B cell (primary cell): ENCODE measurements around the gene SPTBN1. TPM values are rescaled to one million over a fixed set of nuclear protein-coding genes. Genes with fewer than 3 reads are reported as not detected.
A peak's percentile ranks its signal among the peaks of the same experiment; 100 is the strongest.

ENCODE experiments used
- ATAC-seq: fragments of 200-7000 bp; cut with Tn5 transposase; one replicate; pipeline ENCODE4 v1.10.0; 2021; ENCODE audit warnings: low read depth, mild to moderate bottlenecking, moderate number of reproducible peaks, moderate library complexity
- CTCF ChIA-PET: fragments of 350-600 bp; sonication (Branson Sonifier 250); formaldehyde crosslinking; loops from one replicate; lab custom pipeline; 2021; ENCODE audit warnings: antibody characterized with exemption, inconsistent platforms; lab: Charles Lee
- POLR2A ChIA-PET: fragments of 350-600 bp; sonication (Branson Sonifier 250); formaldehyde crosslinking; loops from one replicate; lab custom pipeline; 2021; ENCODE audit warnings: antibody characterized with exemption; lab: Charles Lee
- DNase-seq: peaks from one replicate; pipeline ENCODE4 v3.0.0; 2013
- H2AFZ ChIP-seq: 2 replicates; pipeline ENCODE4 v1.6.1; 2012; ENCODE audit warnings: mild to moderate bottlenecking, low read depth, low read length; ENCODE audit not compliant: insufficient read depth, poor library complexity, severe bottlenecking
- H3K27ac ChIP-seq, 2 donors: 1 replicate in 1 of 2; 2 replicates in 1 of 2; pipeline ENCODE4 v1.5.1; 2012 to 2013; ENCODE audit warnings: low read length in 2 of 2, mild to moderate bottlenecking in 2 of 2, moderate library complexity in 1 of 2
- H3K27me3 ChIP-seq, 4 experiments: fragments of 200-600 bp in 1 of 4; sonication (generic) in 1 of 4; replicated peaks in 1 of 4; 1 replicate in 2 of 4; 2 replicates in 2 of 4; pipeline versions ENCODE4 v1.6.1 to v1.7.0; 2013 to 2016; ENCODE audit warnings: low read length in 3 of 4, mild to moderate bottlenecking in 2 of 4, mixed read lengths in 1 of 4, moderate library complexity in 1 of 4; ENCODE audit not compliant: insufficient read depth in 4 of 4, control insufficient read depth in 3 of 4; ENCODE audit errors: control extremely low read depth in 1 of 4
- H3K36me3 ChIP-seq, 2 experiments: replicated peaks in 1 of 2; 1 replicate in 1 of 2; 2 replicates in 1 of 2; pipeline versions ENCODE4 v1.6.1 to v1.7.1; 2013; ENCODE audit warnings: low read length in 1 of 2; ENCODE audit not compliant: insufficient read depth in 2 of 2, control insufficient read depth in 1 of 2; ENCODE audit errors: control extremely low read depth in 1 of 2, extremely low read depth in 1 of 2
- H3K4me1 ChIP-seq, 2 donors: fragments of 200-600 bp in 1 of 2; sonication (generic) in 1 of 2; 1 replicate in 1 of 2; 2 replicates in 1 of 2; pipeline versions ENCODE4 v1.5.1 to v1.6.1; 2013 to 2017; ENCODE audit warnings: low read length in 2 of 2; ENCODE audit not compliant: control insufficient read depth in 2 of 2, insufficient read depth in 2 of 2
- H3K4me2 ChIP-seq: replicated peaks from 2 replicates; pipeline ENCODE3; 2012; ENCODE audit warnings: mild to moderate bottlenecking, low read depth, low read length; ENCODE audit not compliant: poor library complexity, severe bottlenecking
- H3K4me3 ChIP-seq, 5 experiments: fragments of 200-600 bp in 1 of 5; sonication (generic) in 1 of 5; 1 replicate in 3 of 5; 2 replicates in 2 of 5; pipeline versions ENCODE4 v1.5.1 to v1.7.0; 2011 to 2016; ENCODE audit warnings: low read length in 4 of 5, mild to moderate bottlenecking in 4 of 5, low read depth in 2 of 5, control low read depth in 1 of 5, moderate library complexity in 1 of 5; ENCODE audit not compliant: insufficient read depth in 1 of 5; ENCODE audit errors: control extremely low read depth in 1 of 5, extremely low read depth in 1 of 5
- H3K79me2 ChIP-seq: fragments of 200-600 bp; sonication (generic); one replicate; pipeline ENCODE4 v1.6.0; 2016; ENCODE audit warnings: low read length; ENCODE audit not compliant: control insufficient read depth, insufficient read depth
- H3K9ac ChIP-seq: fragments of 200-600 bp; sonication (generic); 2 replicates; pipeline ENCODE4 v1.6.1; 2017; ENCODE audit warnings: mild to moderate bottlenecking, low read length, moderate library complexity
- H3K9me3 ChIP-seq, 3 donors: one replicate each; pipeline versions ENCODE4 v1.6.1 to v1.7.1; 2013; ENCODE audit warnings: low read length in 2 of 3; ENCODE audit not compliant: control insufficient read depth in 2 of 3, insufficient read depth in 1 of 3; ENCODE audit errors: control extremely low read depth in 1 of 3
- H4K20me1 ChIP-seq: 2 replicates; pipeline ENCODE4 v1.6.0; 2012; ENCODE audit warnings: mild to moderate bottlenecking, low read length; ENCODE audit not compliant: insufficient read depth, control insufficient read depth, poor library complexity, severe bottlenecking
- H3K27ac Mint-ChIP-seq: one replicate; pipeline ENCODE4 v1.8.0; 2021; ENCODE audit warnings: mixed read lengths
- H3K27me3 Mint-ChIP-seq: one replicate; pipeline ENCODE4 v1.8.0; 2021; ENCODE audit warnings: mixed read lengths
- H3K4me1 Mint-ChIP-seq: one replicate; pipeline ENCODE4 v1.8.0; 2021; ENCODE audit warnings: mixed read lengths
- H3K4me3 Mint-ChIP-seq: one replicate; pipeline ENCODE4 v1.8.0; 2021; ENCODE audit warnings: mixed read lengths
- H3K9me3 Mint-ChIP-seq: one replicate; pipeline ENCODE4 v1.8.0; 2022; ENCODE audit warnings: mixed read lengths; ENCODE audit not compliant: insufficient read depth
- EZH2 ChIP-seq: IDR thresholded peaks from 2 replicates; pipeline ENCODE4 v1.6.1; 2012; ENCODE audit warnings: borderline replicate concordance, low read depth, mild to moderate bottlenecking, moderate library complexity, low read length; ENCODE audit not compliant: insufficient read depth, poor library complexity, severe bottlenecking
- WGBS: methylation state at CpG from one replicate; pipeline ENCODE4 v1.1.5; 2013; ENCODE audit warnings: missing lambda C conversion rate; ENCODE audit not compliant: insufficient coverage; 5-methylcytosine and 5-hydroxymethylcytosine counted together
- intact Hi-C: fragments of 100-400 bp; cut with micrococcal nuclease; formaldehyde crosslinking; loops from one replicate; pipeline ENCODE4 v1.10.0; 2022
- polyA plus RNA-seq: library from polyadenylated mRNA; depleted of rRNA; stranded (reverse); fragments of >200 nt; gene quantifications from 2 replicates; pipeline ENCODE4 v1.2.3, GENCODE V29; 2012
- total RNA-seq, 2 donors: library from RNA; stranded (reverse); fragments of 120-200 nt in 1 of 2; gene quantifications; 1 replicate in 1 of 2; 2 replicates in 1 of 2; pipeline versions ENCODE4 v1.2.3 to v1.2.4, GENCODE V29; 2013 to 2022
- TF ChIP-seq, protein P1 (sequence below): fragments of 200-600 bp; IDR thresholded peaks from one replicate; pipeline ENCODE4 v1.8.0; 2022; ENCODE audit warnings: antibody characterized with exemption, mild to moderate bottlenecking

Gene SPTBN1
- total and polyA plus RNA-seq, 2 donors (not counting 1 experiment from before 2014, with no cell fraction given) = 43.7 to 144 TPM

DNA sequence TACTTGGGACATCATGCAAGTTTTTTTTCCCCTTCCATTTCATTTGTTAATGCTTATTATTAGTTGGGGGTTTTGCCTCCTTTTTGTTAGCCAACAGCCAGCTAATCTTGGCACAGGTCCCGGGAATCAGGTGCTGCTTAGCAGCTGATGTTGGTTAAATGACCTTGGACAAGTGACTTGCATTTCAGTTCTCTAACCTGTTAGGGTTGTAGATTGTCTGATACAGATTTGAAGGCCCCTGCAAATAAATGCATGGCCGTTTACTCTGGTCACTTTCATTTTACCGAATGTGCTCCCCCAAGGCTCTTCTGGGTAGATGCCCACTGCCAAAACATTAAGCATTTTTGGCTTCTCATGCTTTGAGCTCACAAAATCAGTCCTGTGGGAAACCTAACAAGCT lies 120.9 kb downstream of the SPTBN1 start:
- Mint-ChIP-seq H3K9me3 (no peaks in the 10 kb centered on the region), H3K4me1 (peaks cover 94% of the 10 kb centered on the region), H3K27ac (peak overlapping the region; percentile 61), H3K4me3 (no peak overlapping the region), H3K27me3 (no peaks in the 10 kb centered on the region)
- Histone ChIP-seq H3K36me3 (peaks cover 0 to 8% of the 10 kb centered on the region in 2 experiments), H3K4me1 (peaks cover 91 to 95% of the 10 kb centered on the region in 2 donors), H3K27me3 (no peaks in the 10 kb centered on the region), H3K79me2 (peaks cover 96% of the 10 kb centered on the region), H3K9me3 (no peaks in the 10 kb centered on the region), H4K20me1 (no peaks in the 10 kb centered on the region), H3K4me3 (no peak overlapping the region), H2AFZ (no peak overlapping the region), H3K9ac (no peak overlapping the region), H3K27ac (peak overlapping the region in 1 of 2 donors; percentile 31), H3K4me2 (no peak overlapping the region)
- 50% methylated on average over 1 of the region's 3 CpGs for WGBS
- POLR2A ChIA-PET = no interaction called here
- CTCF ChIA-PET = interaction anchor here (1.5 to 1.8 kb wide), 3 partner anchors 18 to 23 kb away, joined by 4 to 8 read pairs (median 4); no protein-coding TSS in a partner anchor
- ATAC-seq (no peak), DNase-seq (no peak)
- intact Hi-C loops = loop anchor here (10.0 kb wide), 1 partner anchor 1038 kb away; the partner anchor contains the start of gene PPP4R3B
- no peak for TF ChIP-seq EZH2
- TF ChIP-seq, protein P1, sequence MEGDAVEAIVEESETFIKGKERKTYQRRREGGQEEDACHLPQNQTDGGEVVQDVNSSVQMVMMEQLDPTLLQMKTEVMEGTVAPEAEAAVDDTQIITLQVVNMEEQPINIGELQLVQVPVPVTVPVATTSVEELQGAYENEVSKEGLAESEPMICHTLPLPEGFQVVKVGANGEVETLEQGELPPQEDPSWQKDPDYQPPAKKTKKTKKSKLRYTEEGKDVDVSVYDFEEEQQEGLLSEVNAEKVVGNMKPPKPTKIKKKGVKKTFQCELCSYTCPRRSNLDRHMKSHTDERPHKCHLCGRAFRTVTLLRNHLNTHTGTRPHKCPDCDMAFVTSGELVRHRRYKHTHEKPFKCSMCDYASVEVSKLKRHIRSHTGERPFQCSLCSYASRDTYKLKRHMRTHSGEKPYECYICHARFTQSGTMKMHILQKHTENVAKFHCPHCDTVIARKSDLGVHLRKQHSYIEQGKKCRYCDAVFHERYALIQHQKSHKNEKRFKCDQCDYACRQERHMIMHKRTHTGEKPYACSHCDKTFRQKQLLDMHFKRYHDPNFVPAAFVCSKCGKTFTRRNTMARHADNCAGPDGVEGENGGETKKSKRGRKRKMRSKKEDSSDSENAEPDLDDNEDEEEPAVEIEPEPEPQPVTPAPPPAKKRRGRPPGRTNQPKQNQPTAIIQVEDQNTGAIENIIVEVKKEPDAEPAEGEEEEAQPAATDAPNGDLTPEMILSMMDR = no peak

DNA sequence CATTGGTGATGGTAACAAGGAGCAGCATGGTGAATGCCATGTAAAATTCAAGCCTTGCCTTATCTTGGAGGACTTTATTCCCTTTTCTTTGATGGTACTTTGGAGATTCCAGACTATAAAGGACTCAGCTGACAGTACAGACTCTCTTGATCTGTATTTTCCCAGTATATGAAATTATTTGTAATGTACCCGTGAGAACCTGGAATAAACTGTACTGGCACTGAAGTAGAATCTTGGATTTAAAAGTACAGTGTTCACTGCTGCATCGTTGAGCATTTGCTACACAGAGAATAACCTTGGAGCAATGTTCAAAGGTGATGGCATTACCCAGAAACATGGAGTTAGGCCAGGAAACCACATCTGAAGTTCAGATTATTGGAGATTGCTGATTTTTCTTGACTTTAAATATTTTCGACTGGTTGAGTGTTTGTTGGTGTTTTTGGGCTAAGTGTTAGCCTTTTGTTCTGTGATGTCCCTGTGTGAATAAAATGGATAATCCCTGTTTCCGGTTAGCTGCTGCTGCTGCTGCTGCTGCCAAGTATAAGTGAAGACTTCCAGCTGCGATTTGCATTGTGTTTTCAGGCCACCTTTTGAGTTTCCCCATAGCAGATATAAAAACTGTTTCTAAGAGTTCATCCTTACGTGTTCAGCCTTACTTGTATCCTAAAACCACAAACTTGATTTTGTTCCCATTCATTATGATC lies 122.0 kb downstream of the SPTBN1 start:
- H2AFZ ChIP-seq = no peak overlapping the region
- Mint-ChIP-seq H3K4me1 (peaks cover 93% of the 10 kb centered on the region), H3K27me3 (no peaks in the 10 kb centered on the region), H3K9me3 (no peaks in the 10 kb centered on the region), H3K27ac (peak overlapping the region; percentile 61), H3K4me3 (no peak overlapping the region)
- H3K9me3 ChIP-seq = no peaks in the 10 kb centered on the region
- peak overlapping the region in 1 of 2 donors; percentile 85 for H3K27ac ChIP-seq
- DNase-seq = no peak
- peaks cover 0 to 8% of the 10 kb centered on the region in 2 experiments for H3K36me3 ChIP-seq
- ATAC-seq = no peak
- TF ChIP-seq EZH2 = no peak
- TF ChIP-seq, protein P1 = no peak
- WGBS = 60% methylated on average over 5 of the region's 6 CpGs
- POLR2A ChIA-PET = no interaction called here
- CTCF ChIA-PET = interaction anchor here (1.6 kb wide), 1 partner anchor 24 kb away, joined by 4 read pairs; no protein-coding TSS in a partner anchor
- H3K4me3 ChIP-seq = no peak overlapping the region
- H3K79me2 ChIP-seq = peaks cover 96% of the 10 kb centered on the region
- no peak overlapping the region for H3K9ac ChIP-seq
- H3K4me2 ChIP-seq = peak overlapping the region; percentile 61
- H3K27me3 ChIP-seq = no peaks in the 10 kb centered on the region
- intact Hi-C loops = loop anchor here (10.0 kb wide), 1 partner anchor 1037 kb away; the partner anchor contains the start of gene PPP4R3B
- peaks cover 91 to 95% of the 10 kb centered on the region in 2 donors for H3K4me1 ChIP-seq
- H4K20me1 ChIP-seq = no peaks in the 10 kb centered on the region
